HCT116 (cell line): ENCODE results near the gene EBLN2. TPM values are rescaled to one million over a fixed set of nuclear protein-coding genes. Genes with fewer than 3 reads are reported as not detected.

ENCODE experiments used
- total RNA-seq: library from RNA; stranded (reverse); gene quantifications from one replicate; pipeline ENCODE4 v1.2.1, GENCODE V29; 2021; ENCODE audit not compliant: unreplicated experiment

Gene EBLN2
- total RNA-seq, 1 experiment from 2014 or later = 5.1 TPM

Other genes with a start within 250 kb of the EBLN2 start
- gene SHQ1, start 213.2 kb upstream of the EBLN2 start, total RNA-seq = 27.6 TPM
- gene GXYLT2, start 173.6 kb upstream of the EBLN2 start, total RNA-seq = 5.6 TPM
- 72.5 TPM for gene PPP4R2, start 64.8 kb upstream of the EBLN2 start, total RNA-seq